T47D (cell line): ENCODE data around the gene KRT6B.

Experiments used
- DNase-seq, 2 experiments: peaks; one replicate each; pipeline versions ENCODE4 v3.0.0 to v3.0.0-alpha.2; 2011 to 2012; ENCODE audit warnings: low read depth in 1 of 2, low spot score in 1 of 2
- JUND ChIP-seq: IDR thresholded peaks from 2 replicates; pipeline ENCODE4 v1.6.1; 2012; ENCODE audit warnings: low read depth
- in situ Hi-C: cut with HindIII; loops from 2 replicates; pipeline ENCODE4 v1.10.0; 2016; ENCODE audit warnings: low sequenced_read_pairs, low pct_unique_long_range_greater_than_20kb

The KRT6B gene

DNA sequence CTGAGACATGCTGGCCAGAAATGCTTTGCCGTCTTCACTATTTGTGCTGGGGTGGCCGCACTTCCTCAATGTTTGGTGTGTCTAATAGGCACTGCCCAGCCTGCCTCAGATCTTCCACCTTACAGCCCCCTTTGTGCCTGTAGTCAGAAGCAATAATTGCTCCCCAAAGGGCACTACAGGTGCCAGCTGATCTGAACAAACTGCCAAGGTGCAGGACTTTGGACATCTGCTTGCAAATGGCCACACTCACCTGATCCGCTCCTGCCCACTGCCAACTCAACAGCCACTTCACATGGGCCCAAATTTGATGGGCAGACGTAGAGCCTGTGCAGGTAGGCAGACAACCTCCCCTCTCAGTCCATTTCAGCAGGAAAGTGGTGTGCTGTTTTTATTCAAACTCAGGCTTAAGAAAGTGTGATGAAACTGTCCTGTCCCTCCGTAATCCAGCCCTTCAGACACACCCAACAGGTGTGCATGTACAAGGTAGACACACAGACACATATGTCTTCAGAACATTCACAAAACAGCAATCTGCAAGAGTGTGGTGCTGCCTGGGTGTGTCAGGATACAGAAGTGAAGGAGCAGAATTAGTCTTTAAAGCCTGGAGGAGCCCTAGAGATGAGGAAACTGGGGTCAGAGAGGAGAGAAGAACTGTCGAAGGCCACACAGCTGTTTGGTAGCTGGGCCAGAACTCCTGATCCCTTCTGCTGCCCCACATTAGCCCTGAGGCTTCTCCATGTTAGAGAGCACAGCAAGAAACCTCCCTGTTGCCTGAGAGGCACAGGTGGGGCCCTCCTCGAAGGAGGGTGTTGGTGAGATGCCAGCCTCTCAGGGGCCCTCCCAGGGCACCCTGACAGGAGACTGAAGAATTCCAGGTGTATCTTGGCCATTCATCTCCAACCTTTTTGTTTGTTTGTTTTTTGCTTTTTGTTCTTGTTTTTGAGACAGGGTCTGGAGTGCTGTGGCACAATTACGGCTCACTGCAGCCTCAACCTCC, 13.3 kb downstream of the KRT6B start:
- in situ Hi-C loops = no loop called here
- DNase-seq = no peak
- no peak for TF ChIP-seq JUND

DNA sequence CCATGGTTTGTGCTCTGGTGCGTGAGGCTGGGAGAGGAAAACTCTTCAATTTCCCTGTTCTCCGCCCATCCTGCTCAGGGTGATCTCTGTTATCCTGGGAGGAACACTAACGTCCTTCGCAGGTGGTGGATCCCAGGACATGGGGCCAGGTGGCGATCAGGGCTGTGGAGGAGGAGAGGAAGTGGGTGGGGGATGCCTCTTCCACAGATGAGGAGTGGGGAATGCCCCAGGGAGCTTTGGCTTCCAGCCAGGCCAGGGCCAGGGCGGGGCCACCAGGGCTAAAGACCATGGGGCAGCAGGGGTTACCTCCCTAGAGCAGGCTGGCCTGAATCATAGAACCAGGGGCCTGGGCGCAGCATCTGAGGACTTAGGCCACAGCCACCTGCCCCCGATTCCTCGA, 14.4 kb downstream of the KRT6B start:
- in situ Hi-C loops = no loop called here
- no peak for TF ChIP-seq JUND
- DNase-seq = no peak

DNA sequence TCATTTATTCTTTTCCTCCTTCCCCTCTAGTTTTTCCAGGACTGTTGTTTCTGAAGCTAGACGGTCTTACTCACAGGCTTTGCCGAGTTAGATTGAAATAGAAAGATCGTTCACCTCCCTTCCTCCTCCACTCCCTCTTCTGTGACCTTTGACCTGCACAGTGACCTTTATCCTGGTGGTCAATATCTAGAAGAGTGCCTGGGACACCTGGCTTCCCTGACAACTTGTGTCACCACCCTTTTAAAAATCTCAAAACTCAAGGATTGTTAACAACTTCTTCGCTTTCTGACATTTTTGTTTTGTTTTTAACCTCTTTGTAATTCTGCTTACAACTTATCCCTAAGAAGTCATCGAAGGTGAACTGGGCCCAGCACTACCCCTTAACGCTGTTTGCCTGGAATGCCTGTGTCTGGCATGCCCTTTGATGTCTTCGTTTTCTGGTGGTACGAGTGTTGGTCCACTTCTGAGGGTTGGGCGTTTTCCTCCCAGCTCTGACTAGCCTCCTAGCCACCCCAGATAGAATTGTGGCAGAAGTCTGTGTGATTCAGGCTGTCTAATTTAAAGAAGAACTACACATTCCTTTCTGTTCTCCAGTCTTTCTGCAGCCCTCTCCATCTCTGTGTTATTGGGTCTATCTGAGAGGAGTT, 15.0 kb downstream of the KRT6B start:
- TF ChIP-seq JUND = no peak
- no peak for DNase-seq
- in situ Hi-C loops = no loop called here

DNA sequence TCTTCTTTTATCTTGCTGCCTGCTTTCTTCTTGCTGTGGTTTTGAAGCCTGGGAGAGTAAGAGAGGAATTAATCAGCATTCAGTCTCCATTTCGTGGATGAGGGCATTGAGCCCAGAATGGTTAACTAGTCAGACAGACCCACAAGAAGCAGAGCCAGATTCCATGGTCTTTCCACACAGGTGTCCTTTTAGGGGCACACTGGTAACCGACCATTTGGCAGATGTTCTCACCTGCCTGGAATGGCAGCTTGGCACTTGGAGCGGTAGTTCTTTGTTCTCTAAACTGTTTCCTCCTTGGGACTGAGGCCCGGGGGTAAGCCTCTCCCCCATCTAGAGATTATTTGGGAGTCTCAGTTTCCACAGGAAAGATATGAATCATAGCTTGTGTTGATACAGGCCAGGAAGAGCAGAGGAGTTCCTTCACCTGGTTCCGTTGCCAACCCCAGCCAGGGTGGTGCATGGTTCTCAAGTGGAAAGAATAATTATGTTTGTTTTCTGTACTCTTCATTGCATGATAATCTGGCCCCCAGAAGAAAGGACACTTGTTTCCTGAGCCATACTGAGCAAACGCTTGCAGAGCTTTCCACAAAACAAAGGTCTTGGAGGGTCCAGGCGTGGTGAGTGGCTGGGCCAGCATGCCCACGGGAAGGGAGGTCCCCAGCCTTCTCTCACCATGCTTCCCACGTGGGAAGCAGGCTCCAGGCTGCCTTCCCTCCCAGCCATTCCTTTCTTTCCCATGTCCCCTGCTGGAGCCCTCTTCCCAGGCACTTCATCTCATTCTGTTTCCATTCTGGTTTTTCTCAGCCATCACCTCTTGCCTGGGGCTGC, 15.7 kb downstream of the KRT6B start:
- no peak for DNase-seq
- TF ChIP-seq JUND = no peak
- in situ Hi-C loops = no loop called here

DNA sequence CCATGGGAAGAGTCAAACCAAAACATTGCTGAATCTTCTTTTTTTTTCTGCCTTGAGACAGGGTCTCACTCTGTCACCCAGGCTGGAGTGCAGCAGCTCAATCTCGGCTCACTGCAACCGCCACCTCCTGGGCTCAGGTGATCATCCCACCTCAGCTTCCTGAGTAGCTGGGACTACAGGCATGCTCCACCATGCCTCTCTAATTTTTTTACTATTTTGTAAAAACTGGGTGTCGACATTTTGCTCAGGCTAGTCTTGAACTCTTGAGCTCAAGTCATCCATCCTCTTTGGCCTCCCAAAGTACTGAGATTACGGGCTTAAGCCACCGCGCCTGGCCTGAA, 16.3 kb downstream of the KRT6B start:
- TF ChIP-seq JUND = no peak
- DNase-seq = no peak
- in situ Hi-C loops = no loop called here

DNA sequence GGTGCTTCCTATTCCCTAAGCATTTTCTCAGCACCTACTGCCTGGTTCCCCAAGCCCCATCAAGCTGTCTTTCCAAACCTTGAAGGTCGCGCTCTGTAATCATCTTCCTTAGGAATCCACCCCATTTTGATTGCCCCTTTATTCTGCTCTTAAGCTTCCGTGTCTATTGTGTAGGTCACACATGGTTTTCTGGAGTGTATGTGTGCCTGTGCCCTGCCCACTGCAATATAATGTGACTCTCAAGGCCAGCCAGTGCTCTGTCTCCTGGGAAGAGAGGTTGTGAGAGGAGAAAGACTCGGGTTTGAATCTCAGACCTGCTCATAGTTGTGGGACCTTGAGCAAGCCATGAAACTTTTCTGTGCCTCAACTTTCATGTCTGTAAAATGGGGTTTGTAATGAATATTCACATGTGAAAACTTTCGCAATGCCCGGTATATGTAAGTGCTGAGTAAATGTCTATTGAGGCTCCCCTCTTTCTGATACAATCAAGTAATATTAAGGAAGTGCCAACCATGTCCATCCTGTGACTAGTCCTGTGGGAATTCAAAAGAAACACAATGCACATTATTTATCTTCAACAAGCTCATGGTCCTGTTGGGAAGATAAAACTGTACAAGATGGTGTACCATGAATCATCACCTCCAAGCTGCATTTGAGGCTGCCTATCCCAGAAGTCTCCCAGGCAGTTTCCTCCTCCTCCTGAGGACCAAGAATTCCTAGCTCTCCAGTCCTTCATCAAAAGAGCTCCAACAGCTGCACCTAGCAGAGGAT, 17.0 kb downstream of the KRT6B start:
- TF ChIP-seq JUND = no peak
- no peak for DNase-seq
- in situ Hi-C loops = no loop called here

DNA sequence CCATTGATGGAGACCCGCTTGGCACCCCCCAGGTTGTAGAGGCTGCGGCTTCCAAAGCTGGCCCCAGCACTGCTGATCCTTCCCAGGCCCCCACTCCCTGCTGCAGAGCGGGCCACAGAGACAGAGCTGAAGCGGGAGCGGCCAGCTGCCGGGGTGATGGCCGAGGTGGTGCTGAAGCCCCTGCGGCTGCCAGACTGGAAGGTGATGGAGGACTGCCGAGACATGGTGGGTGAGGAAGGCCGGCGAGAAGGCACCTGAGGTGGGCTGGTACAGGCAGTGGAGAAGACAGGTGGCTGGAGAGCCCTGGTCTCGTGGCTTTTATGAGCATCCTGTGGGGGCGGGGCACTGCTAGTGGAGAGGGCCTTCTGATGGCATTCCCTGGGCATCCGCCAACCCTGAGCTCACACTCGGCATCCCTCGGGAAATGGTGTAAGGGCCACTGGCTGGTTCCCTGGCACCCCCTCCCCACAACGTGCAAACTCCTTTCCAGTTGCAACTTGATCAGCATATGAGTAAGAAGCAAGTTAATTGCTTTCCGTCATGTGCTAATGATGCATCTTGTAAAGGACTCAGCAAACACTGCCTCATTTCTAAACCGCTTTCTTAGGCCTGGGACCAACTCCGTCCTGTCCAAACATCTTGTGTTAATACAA, 17.7 kb downstream of the KRT6B start, which contains the start of gene KRT75:
KRT75 (minus strand) TSS at position 291 of the 653 bp plus-strand sequence; CDS start at position 224, 67 bp downstream.
- no peak for DNase-seq
- in situ Hi-C loops = no loop called here

DNA sequence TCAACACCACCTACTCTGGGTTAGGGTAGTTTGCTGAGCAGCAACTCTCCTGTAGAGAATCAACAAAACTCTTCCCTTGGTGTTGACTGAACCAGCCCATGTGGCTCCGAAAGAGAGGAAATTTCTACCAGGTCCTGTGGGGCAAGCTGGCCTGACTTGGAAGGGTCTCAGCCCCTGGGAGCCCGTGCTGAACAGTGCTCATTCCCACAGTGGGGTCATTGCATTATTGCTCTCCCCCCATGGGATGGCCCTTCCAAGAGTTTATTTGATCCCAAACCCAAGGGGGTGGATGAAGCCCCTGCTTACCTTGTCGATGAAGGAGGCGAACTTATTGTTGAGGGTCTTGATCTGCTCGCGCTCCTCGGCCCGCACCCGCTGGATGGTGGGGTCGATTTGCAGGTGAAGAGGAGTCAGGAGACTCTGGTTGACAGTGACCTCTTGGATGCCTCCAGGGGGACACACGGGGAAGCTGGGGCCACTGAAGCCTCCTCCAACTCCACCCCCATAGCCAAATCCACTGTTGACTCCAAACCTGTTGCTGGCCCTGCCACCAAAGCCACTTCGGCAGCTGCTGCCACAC, 18.4 kb downstream of the KRT6B start:
- TF ChIP-seq JUND = no peak
- in situ Hi-C loops = no loop called here
- no peak for DNase-seq

More for the DNA sequence above, 17.7 kb downstream of the KRT6B start, which contains the start of gene KRT75:
- no peak for TF ChIP-seq JUND

DNA sequence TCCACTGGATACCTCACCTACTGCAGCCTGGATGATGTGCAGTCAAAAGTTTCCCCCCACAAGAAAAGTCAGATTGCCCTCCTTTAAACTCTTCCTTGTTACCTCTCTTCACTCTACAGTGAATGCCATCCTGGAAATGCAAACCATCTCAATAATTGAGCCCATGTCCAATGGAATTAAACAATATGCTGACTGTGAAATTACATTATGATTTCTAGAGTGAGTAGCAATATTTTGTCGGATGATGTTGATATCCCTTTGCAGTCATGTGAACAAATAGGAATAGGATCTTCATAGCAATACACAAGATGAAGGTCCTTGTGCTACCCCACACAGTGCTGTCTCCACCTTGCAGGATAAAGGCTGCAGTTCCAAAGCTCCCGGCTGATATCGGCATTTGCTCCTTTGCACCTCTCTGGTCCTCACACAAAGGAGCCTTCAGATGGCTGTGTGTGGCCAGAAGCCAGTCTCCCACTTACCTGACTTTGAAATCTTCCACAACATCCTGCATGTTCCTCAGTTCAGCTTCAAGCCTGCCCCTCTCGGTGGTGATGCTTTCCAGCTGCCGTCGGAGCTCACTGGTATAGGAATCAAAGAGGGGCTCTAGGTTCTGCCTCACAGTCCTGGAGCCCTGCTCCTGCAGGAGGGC, 19.3 kb downstream of the KRT6B start:
- in situ Hi-C loops = no loop called here
- TF ChIP-seq JUND = no peak

DNA sequence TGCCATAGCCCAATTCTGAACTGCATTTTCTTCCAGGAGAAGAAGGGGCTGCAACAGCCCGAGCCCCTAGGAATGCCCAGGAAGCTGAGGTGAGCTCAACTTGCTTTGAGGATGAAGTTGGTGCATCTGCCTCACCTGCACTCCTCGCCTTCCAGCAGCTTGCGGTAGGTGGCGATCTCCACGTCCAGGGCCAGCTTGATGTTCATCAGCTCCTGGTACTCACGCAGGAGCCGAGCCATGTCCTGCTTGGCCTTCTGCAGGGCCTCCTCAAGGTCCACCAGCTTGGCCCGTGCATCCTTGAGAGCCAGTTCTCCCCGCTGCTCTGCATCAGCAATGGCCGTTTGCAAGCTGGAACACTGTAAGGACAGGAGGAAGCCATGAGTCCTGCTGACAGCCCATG, 23.8 kb downstream of the KRT6B start:
- in situ Hi-C loops = no loop called here
- peak in 1 of 2 experiments; percentile 36 for DNase-seq
- no peak for TF ChIP-seq JUND

More for the DNA sequence above, 19.3 kb downstream of the KRT6B start:
- DNase-seq = no peak

DNA sequence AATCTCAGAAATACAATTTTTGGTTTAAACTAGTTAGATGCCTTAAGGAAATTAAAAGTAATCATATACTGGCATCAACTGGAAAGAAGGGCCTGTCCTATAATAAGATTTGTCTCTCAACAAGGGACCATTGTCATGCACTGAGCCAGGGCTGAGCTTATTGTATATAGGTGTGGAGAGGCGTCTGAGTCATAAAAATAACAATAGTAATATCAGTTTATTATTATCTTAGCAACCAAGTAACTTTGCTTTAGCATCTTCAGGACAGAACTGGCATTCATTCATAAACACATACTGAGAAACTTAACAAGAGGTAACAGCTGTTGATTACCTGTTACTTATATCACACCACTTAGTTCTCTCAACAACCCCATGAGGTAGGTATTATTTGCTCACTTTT, 24.9 kb downstream of the KRT6B start:
- in situ Hi-C loops = no loop called here
- DNase-seq = no peak
- no peak for TF ChIP-seq JUND
